Astrocyte of the cerebellum (primary cell): ENCODE results near the gene LAMP5.

Experiments
- DNase-seq: peaks from one replicate; pipeline ENCODE4 v3.0.0-alpha.2; 2011; ENCODE audit warnings: low read depth
- H3K4me3 ChIP-seq: 2 replicates; pipeline ENCODE4 v1.5.1; 2011; ENCODE audit warnings: mild to moderate bottlenecking, low read depth, low read length, moderate library complexity
- CTCF ChIP-seq: IDR thresholded peaks from 2 replicates; pipeline ENCODE4 v1.5.1; 2012; ENCODE audit warnings: low read length, low read depth, moderate library complexity, mild to moderate bottlenecking; ENCODE audit errors: missing control alignments
- in situ Hi-C: cut with HindIII; loops from 2 replicates; pipeline ENCODE4 v1.10.0; 2017; ENCODE audit warnings: low sequenced_read_pairs

The LAMP5 gene

GRCh38 chr20:9523636-9524035 lies 9.2 kb downstream of the LAMP5 start:
- in situ Hi-C loops, result loop anchor here (5.0 kb wide), 1 partner anchor 39 kb away; no protein-coding TSS in a partner anchor
- H3K4me3 ChIP-seq, result no peak overlapping the region
- DNase-seq, result no peak
- no peak for TF ChIP-seq CTCF

GRCh38 chr20:9531581-9531980 lies 17.2 kb downstream of the LAMP5 start:
- in situ Hi-C loops, result no loop called here
- no peak overlapping the region for H3K4me3 ChIP-seq
- no peak for TF ChIP-seq CTCF
- DNase-seq, result no peak

- no peak overlapping the region for H3K4me3 ChIP-seq
- DNase-seq, result no peak
- in situ Hi-C loops, result no loop called here
- TF ChIP-seq CTCF, result no peak
Observed at GRCh38 chr20:9532069-9532838, 17.9 kb downstream of the LAMP5 start.

- DNase-seq, result no peak
- in situ Hi-C loops, result no loop called here
- H3K4me3 ChIP-seq, result no peak overlapping the region
- TF ChIP-seq CTCF, result no peak
Observed at GRCh38 chr20:9534025-9534424, 19.6 kb downstream of the LAMP5 start.

GRCh38 chr20:9535449-9535848 lies 21.1 kb downstream of the LAMP5 start:
- no peak for DNase-seq
- no peak for TF ChIP-seq CTCF
- in situ Hi-C loops, result no loop called here
- H3K4me3 ChIP-seq, result no peak overlapping the region

- no peak for DNase-seq
- no peak overlapping the region for H3K4me3 ChIP-seq
- no peak for TF ChIP-seq CTCF
- in situ Hi-C loops, result no loop called here
Observed at GRCh38 chr20:9543214-9543613, 28.8 kb downstream of the LAMP5 start.

- TF ChIP-seq CTCF, result no peak
- in situ Hi-C loops, result no loop called here
Observed at GRCh38 chr20:9550283-9550682, 35.9 kb downstream of the LAMP5 start.

More at GRCh38 chr20:9550283-9550682, 35.9 kb downstream of the LAMP5 start:
- DNase-seq, result no peak
- H3K4me3 ChIP-seq, result no peak overlapping the region
